K562 (cell line): ENCODE data around the gene GCN1. TPM values are rescaled to one million over a fixed set of nuclear protein-coding genes. Genes with fewer than 3 reads are reported as not detected.

ENCODE experiments used
- ATAC-seq: fragments of 200-7000 bp; cut with Tn5 transposase; 3 replicates; pipeline ENCODE4 v1.9.1; 2020; ENCODE audit warnings: moderate library complexity
- BruUV-seq: library from RNA; stranded (reverse); fragments of 400-500 nt; replicated peaks from 2 replicates; lab custom pipeline; 2021; lab: Mats Ljungman, UMichigan
- CTCF ChIA-PET: fragments of 300-600 bp; formaldehyde crosslinking; extraction: SDS; loops from one replicate; lab custom pipeline; 2021; ENCODE audit warnings: low intra/inter-chr PET ratio; lab: Yijun Ruan, JAX
- POLR2A ChIA-PET: fragments of 300-600, 350-650 bp; sonication (Branson Sonifier 250); formaldehyde crosslinking; extraction: SDS; loops from one replicate; lab custom pipeline; 2021; ENCODE audit warnings: antibody characterized with exemption, inconsistent platforms; lab: Yijun Ruan, JAX
- DNase-seq, 4 experiments: peaks; one replicate each; pipeline versions ENCODE4 v3.0.0 to v3.0.0-alpha.2; 2011 to 2018; ENCODE audit warnings: low spot score in 3 of 4, mixed read lengths in 3 of 4; ENCODE audit errors: extremely low read depth in 1 of 4
- FAIRE-seq: peaks from 2 replicates; lab custom pipeline; 2011; peaks lifted over from hg19 to GRCh38; lab: Jason Lieb, UNC
- H2AFZ ChIP-seq: 2 replicates; pipeline ENCODE4 v1.6.0; 2011; ENCODE audit warnings: low read depth, low read length, control low read depth, inconsistent platforms
- H3K27ac ChIP-seq: fragments of 200-600 bp; 3 replicates; pipeline ENCODE4 v1.8.0; 2011; ENCODE audit warnings: low read depth, mild to moderate bottlenecking, control low read depth, inconsistent platforms, low read length, moderate library complexity, mixed read lengths; ENCODE audit errors: extremely low read depth
- H3K27me3 ChIP-seq, 2 experiments: fragments of 300-600 bp in 1 of 2; 2 replicates in 1 of 2; 3 replicates in 1 of 2; pipeline versions ENCODE4 v1.6.0 to v1.8.0; 2011; ENCODE audit warnings: inconsistent platforms in 2 of 2, low read length in 2 of 2, mild to moderate bottlenecking in 1 of 2, mixed read lengths in 1 of 2, moderate library complexity in 1 of 2; ENCODE audit not compliant: control insufficient read depth in 2 of 2, insufficient read depth in 2 of 2
- H3K36me3 ChIP-seq: fragments of 300-600 bp; 3 replicates; pipeline ENCODE4 v1.8.0; 2011; ENCODE audit warnings: mild to moderate bottlenecking, low read length, inconsistent platforms; ENCODE audit not compliant: control insufficient read depth, insufficient read depth
- H3K4me1 ChIP-seq, 2 experiments: fragments of 200-600 bp in 1 of 2; replicated peaks in 1 of 2; 2 replicates in 1 of 2; 3 replicates in 1 of 2; pipeline versions ENCODE4 v1.5.1 to v1.8.0; 2011; ENCODE audit warnings: inconsistent platforms in 2 of 2, low read length in 2 of 2, mild to moderate bottlenecking in 1 of 2, mixed read lengths in 1 of 2, moderate library complexity in 1 of 2; ENCODE audit not compliant: control insufficient read depth in 2 of 2, insufficient read depth in 2 of 2
- H3K4me2 ChIP-seq: 2 replicates; pipeline ENCODE4 v1.6.1; 2011; ENCODE audit warnings: low read length, control low read depth, inconsistent platforms, mixed read lengths; ENCODE audit not compliant: insufficient read depth
- H3K4me3 ChIP-seq: fragments of 200-600 bp; sonication (generic), shearing (Covaris generic); 2 replicates; pipeline ENCODE4 v1.5.1; 2016; ENCODE audit warnings: control low read depth, inconsistent platforms
- H3K79me2 ChIP-seq: fragments of 200-600 bp; 3 replicates; pipeline ENCODE4 v1.8.0; 2011; ENCODE audit warnings: low read length, inconsistent platforms; ENCODE audit not compliant: control insufficient read depth, insufficient read depth
- H3K9ac ChIP-seq, 2 experiments: 2 replicates each; pipeline versions ENCODE4 v1.6.0 to v1.6.1; 2011; ENCODE audit warnings: low read depth in 2 of 2, low read length in 2 of 2, control low read depth in 1 of 2, inconsistent platforms in 1 of 2, mild to moderate bottlenecking in 1 of 2, mixed read lengths in 1 of 2; ENCODE audit not compliant: insufficient read depth in 1 of 2
- H3K9me1 ChIP-seq: one replicate; pipeline ENCODE4 v1.6.0; 2011; ENCODE audit warnings: inconsistent platforms, mild to moderate bottlenecking, low read length, moderate library complexity; ENCODE audit not compliant: control insufficient read depth, insufficient read depth
- H3K9me3 ChIP-seq: replicated peaks from 2 replicates; pipeline ENCODE4 v1.5.1; 2011; ENCODE audit warnings: low read depth, low read length, inconsistent platforms; ENCODE audit not compliant: control insufficient read depth, insufficient read depth
- H4K20me1 ChIP-seq: replicated peaks from 2 replicates; pipeline ENCODE4 v1.6.1; 2011; ENCODE audit warnings: low read length, inconsistent platforms, mixed read lengths; ENCODE audit not compliant: control insufficient read depth, insufficient read depth
- CEBPB ChIP-seq: fragments of 450-650 bp; IDR thresholded peaks from 2 replicates; pipeline ENCODE4 v1.6.1; 2016; ENCODE audit warnings: missing genetic modification characterization, missing compliant biosample characterization
- NELFE ChIP-seq: IDR thresholded peaks from 2 replicates; pipeline ENCODE4 v1.6.1; 2011; ENCODE audit warnings: mild to moderate bottlenecking; ENCODE audit not compliant: insufficient read depth, insufficient read length
- PKNOX1 ChIP-seq: fragments of 450-650 bp; IDR thresholded peaks from 2 replicates; pipeline ENCODE4 v1.6.1; 2016
- WGBS: fragments of 100-300 bp; shearing (Covaris generic); methylation state at CpG from one replicate; pipeline ENCODE4 v1.1.6; 2016; ENCODE audit warnings: low coverage, mixed read lengths; ENCODE audit not compliant: insufficient coverage; ENCODE audit errors: missing lambda C conversion rate; 5-methylcytosine and 5-hydroxymethylcytosine counted together
- in situ Hi-C: fragments of 300-500 bp; cut with MboI; formaldehyde crosslinking; loops from 4 replicates; pipeline ENCODE4 v1.15.0; 2018; ENCODE audit warnings: inconsistent platforms, mixed read lengths
- intact Hi-C: fragments of 100-400 bp; cut with micrococcal nuclease; formaldehyde crosslinking; loops from 2 replicates; pipeline ENCODE4 v1.14.2; 2022
- polyA plus RNA-seq, 8 experiments: library from polyadenylated mRNA; depleted of rRNA in 4 of 8; stranded (reverse) in 5 of 8; unstranded in 3 of 8; fragments of >200 nt; fragmentation: Nextera tagmentation in 2 of 8; fragmentation: Illumina TruSeq in 1 of 8; extraction: Ambion mirVana in 2 of 8; extraction: Trizol in 1 of 8; gene quantifications; 2 replicates each; pipeline versions ENCODE4 v1.2.1 to v1.2.3, GENCODE V29; 2011 to 2014; ENCODE audit warnings: inconsistent platforms in 1 of 8, missing spikeins in 1 of 8
- total RNA-seq, 7 experiments: library from RNA; depleted of rRNA in 6 of 7; stranded (reverse); fragments of >200 nt in 6 of 7; fragmentation: Illumina TruSeq in 2 of 7; extraction: Trizol in 2 of 7; gene quantifications; 2 replicates each; pipeline versions ENCODE4 v1.2.1 to v1.2.3, GENCODE V29; 2011 to 2021; ENCODE audit warnings: low replicate concordance in 1 of 7
- TF ChIP-seq, protein P1 (sequence below), 2 experiments: IDR thresholded peaks in 1 of 2; conservative IDR thresholded peaks in 1 of 2; 2 replicates each; pipeline ENCODE4 v1.6.1; 2016; ENCODE audit warnings: low read depth in 2 of 2, mild to moderate bottlenecking in 1 of 2, missing compliant biosample characterization in 1 of 2, missing genetic modification characterization in 1 of 2, moderate library complexity in 1 of 2

GCN1 gene
- total and polyA plus RNA-seq, 9 of the 15 experiments (the other 6 are each of a cell fraction or from before 2014, with no cell fraction given) = 11.9 to 190 (median 51.7) TPM

- WGBS = 92% methylated on average over 8 of the region's 8 CpGs
- H3K9me1 ChIP-seq = no peaks in the 10 kb centered on the region
- CTCF ChIA-PET = no interaction called here
- H3K4me1 ChIP-seq = no peaks in the 10 kb centered on the region
- H3K79me2 ChIP-seq = peaks cover 31% of the 10 kb centered on the region
- H3K36me3 ChIP-seq = peaks cover 92% of the 10 kb centered on the region
- no peak overlapping the region for H3K4me3 ChIP-seq
- H3K27ac ChIP-seq = no peak overlapping the region
- H3K4me2 ChIP-seq = no peak overlapping the region
- POLR2A ChIA-PET = interaction anchor here (0.5 to 2.2 kb wide), 5 partner anchors 8 to 48 kb away, joined by 3 to 12 read pairs (median 5); partner anchors contain the start of gene RPLP0
- no peak overlapping the region for H3K9ac ChIP-seq
- TF ChIP-seq CEBPB (tag) = peak; percentile 36; the same call in 1 of the 2 replicates
- TF ChIP-seq, protein P1, sequence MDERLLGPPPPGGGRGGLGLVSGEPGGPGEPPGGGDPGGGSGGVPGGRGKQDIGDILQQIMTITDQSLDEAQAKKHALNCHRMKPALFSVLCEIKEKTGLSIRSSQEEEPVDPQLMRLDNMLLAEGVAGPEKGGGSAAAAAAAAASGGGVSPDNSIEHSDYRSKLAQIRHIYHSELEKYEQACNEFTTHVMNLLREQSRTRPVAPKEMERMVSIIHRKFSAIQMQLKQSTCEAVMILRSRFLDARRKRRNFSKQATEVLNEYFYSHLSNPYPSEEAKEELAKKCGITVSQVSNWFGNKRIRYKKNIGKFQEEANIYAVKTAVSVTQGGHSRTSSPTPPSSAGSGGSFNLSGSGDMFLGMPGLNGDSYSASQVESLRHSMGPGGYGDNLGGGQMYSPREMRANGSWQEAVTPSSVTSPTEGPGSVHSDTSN (CRISPR knock-in tag; IDR thresholded peaks at IDR 0.05; ENCODE audit: low read depth) = no peak
- TF ChIP-seq, protein P1 (tag; conservative IDR thresholded peaks at IDR 0.05; ENCODE audit: low read depth) = 0 out of 2 replicates have a peak, but pooled peaks have one; percentile 17
- peak; percentile 47; the same call in 1 of the 2 replicates for TF ChIP-seq PKNOX1
- no peak for TF ChIP-seq NELFE
- no peak for DNase-seq
- H3K9me3 ChIP-seq = no peaks in the 10 kb centered on the region
- H2AFZ ChIP-seq = no peak overlapping the region
- H3K27me3 ChIP-seq = no peaks in the 10 kb centered on the region
- in situ Hi-C loops = no loop called here
- intact Hi-C loops = no loop called here
- no TSS peak for BruUV-seq
- no peak for FAIRE-seq
- ATAC-seq = 0 out of 3 replicates have a peak, but pooled peaks have one; percentile 20
- H4K20me1 ChIP-seq = peaks cover 17% of the 10 kb centered on the region; the same call in 1 of the 2 replicates
These were observed 12.4 kb downstream of the GCN1 start for GRCh38 chr12:120181991-120182631.
